Stimulated activated CD4-positive, alpha-beta T cell treated with anti-CD3 and anti-CD28 coated beads, TNF-alpha, amount 100 ng/mL, for 24 hours (primary cell): ENCODE results near the gene RNU5B-1.

ENCODE experiments used
- DNase-seq, 3 experiments: peaks; one replicate each; pipeline ENCODE4 v3.0.0-alpha.2; 2020; ENCODE audit warnings: low read depth in 3 of 3

The RNU5B-1 gene

GRCh38 chr15:65289261-65289854, 15.1 kb upstream of the RNU5B-1 start:
- no peak for DNase-seq

GRCh38 chr15:65290228-65290627, 14.2 kb upstream of the RNU5B-1 start:
- DNase-seq, result no peak

GRCh38 chr15:65292938-65293518, 11.4 kb upstream of the RNU5B-1 start:
- DNase-seq, result no peak

- no peak for DNase-seq
Observed at GRCh38 chr15:65298731-65299130, 5.7 kb upstream of the RNU5B-1 start.

- DNase-seq, result no peak
Observed at GRCh38 chr15:65300924-65301441, 3.5 kb upstream of the RNU5B-1 start.

- no peak for DNase-seq
Observed at GRCh38 chr15:65302061-65302460, 2.4 kb upstream of the RNU5B-1 start.

GRCh38 chr15:65303687-65304380, 643 bp upstream of the RNU5B-1 start:
- no peak for DNase-seq

GRCh38 chr15:65305150-65305758, 777 bp downstream of the RNU5B-1 start:
- no peak for DNase-seq

GRCh38 chr15:65305776-65306175, 1.3 kb downstream of the RNU5B-1 start:
- DNase-seq, result no peak

GRCh38 chr15:65306551-65306950, 2.1 kb downstream of the RNU5B-1 start:
- DNase-seq, result no peak

- no peak for DNase-seq
Observed at GRCh38 chr15:65307978-65308377, 3.5 kb downstream of the RNU5B-1 start.

GRCh38 chr15:65309882-65310418, 5.5 kb downstream of the RNU5B-1 start:
- DNase-seq, result no peak

GRCh38 chr15:65310431-65311137, 6.1 kb downstream of the RNU5B-1 start:
- DNase-seq, result no peak

GRCh38 chr15:65311760-65312159, 7.3 kb downstream of the RNU5B-1 start:
- no peak for DNase-seq

- DNase-seq, result no peak
Observed at GRCh38 chr15:65312400-65312916, 8.0 kb downstream of the RNU5B-1 start.

- DNase-seq, result peak; percentile 54 to 76 (median 64)
Observed at GRCh38 chr15:65318870-65319356, 14.4 kb downstream of the RNU5B-1 start.

- DNase-seq, result no peak
Observed at GRCh38 chr15:65323071-65323511, 18.6 kb downstream of the RNU5B-1 start.

GRCh38 chr15:65326117-65326526, 21.6 kb downstream of the RNU5B-1 start:
- DNase-seq, result no peak

- no peak for DNase-seq
Observed at GRCh38 chr15:65326818-65327217, 22.3 kb downstream of the RNU5B-1 start.

GRCh38 chr15:65327651-65328393, 23.3 kb downstream of the RNU5B-1 start:
- DNase-seq, result no peak
